Stimulated activated naive CD4-positive, alpha-beta T cell (primary cell): Measurements from ENCODE around the gene IGFBP2.

Experiments
- DNase-seq, 6 experiments: peaks; one replicate each; lab custom pipeline; 2025; lab: John Stamatoyannopoulos, UW

Gene IGFBP2

DNA sequence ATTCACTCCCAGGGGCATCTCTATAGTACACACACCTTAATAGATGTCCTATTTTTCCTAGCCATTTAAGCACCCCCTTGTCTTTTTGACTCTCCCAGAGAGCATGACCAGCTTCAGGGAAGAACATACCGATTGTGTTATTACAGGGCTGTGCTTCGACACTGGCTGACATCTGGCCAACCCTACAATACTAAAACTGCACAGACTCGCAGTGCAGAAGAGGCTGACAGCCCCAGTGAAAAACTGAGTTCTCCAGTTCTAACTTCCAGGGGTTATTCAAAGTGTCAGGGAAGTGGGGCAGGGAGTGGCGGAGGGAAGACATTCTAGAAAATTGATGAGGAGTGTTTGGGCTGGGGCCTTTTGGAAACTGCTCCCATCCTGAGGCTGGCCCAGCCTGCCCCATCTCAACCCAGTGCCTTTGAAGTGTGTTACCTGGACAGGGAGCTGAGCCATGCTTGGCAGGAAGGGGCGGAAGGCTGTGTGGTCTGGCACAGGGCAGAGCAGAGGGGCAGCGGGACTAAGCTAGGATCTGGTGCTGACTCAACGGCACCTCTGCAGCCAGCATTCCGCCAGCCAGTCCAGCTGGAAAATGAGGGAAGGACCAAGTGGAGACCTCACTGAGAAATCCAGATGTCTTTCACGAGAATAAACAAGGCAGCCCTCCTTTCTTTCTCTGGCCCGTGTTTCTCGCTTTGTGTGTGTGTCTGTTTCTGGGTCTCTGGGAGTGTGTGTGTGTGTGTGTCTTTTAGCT lies 77.5 kb downstream of the IGFBP2 start:
- DNase-seq: no peak

DNA sequence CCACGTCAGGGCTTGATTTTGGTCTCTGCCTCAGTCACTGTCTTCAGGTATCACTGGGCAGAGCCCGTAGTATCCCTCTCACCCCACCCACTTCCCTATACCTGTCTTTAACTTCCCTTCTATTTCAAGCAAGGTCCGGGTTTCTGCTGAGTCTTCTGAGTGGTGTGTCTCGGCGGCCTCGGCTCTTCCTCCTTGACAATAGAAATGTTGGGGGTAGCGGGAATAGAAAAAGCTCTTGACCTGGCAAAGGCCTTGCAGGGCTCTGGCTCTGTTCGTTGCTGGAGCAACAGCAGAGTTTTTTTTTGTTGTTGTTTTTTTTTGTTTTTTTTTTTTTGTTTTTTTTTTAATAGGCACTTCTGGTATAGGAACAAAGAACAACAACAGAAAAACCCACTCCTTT lies 78.1 kb downstream of the IGFBP2 start:
- no peak for DNase-seq

DNA sequence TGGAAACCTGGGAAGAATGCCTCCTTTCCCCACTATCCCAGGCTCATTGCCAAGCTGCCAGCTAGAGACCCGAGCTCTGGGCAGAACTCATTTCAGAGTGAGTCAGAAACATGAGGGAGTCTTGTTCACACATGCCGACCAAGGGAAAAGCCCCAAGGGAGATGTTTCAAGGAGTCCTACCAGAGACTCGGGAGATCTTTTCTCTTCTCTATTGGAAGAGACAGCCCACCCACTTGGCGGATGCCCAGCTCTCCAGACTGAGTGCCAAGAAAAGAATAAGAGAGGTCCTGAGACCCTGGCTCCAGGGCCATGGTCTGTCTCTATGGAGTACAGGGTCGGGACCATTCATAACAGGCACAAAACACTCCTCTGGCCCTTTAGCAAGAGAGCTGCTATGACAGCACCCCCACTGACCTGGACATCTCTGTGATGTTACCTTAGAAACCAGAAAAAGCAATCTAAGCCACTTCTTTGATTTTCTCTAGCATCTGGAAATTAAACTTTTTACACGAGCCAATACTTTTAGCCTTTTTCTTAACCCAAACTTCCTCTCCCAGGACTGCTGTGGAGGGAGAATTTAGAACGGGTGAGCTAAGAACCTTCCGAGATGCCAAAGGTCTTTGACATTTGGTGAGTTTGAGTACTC lies 80.6 kb downstream of the IGFBP2 start:
- no peak for DNase-seq
